GM19372 (cell line): ENCODE data around the gene PCNX4.
"Not testable (repeated sequence)": the region's sequence is repeated elsewhere in the genome, so short reads cannot be mapped to it uniquely, and the experiment has no call there.

ENCODE experiments used
- ATAC-seq: cut with Tn5 transposase; IDR thresholded peaks from one replicate; pipeline ENCODE4 v1.9.1; 2021; ENCODE audit warnings: mild to moderate bottlenecking, low read depth, moderate library complexity; ENCODE audit not compliant: unreplicated experiment

Gene PCNX4

DNA sequence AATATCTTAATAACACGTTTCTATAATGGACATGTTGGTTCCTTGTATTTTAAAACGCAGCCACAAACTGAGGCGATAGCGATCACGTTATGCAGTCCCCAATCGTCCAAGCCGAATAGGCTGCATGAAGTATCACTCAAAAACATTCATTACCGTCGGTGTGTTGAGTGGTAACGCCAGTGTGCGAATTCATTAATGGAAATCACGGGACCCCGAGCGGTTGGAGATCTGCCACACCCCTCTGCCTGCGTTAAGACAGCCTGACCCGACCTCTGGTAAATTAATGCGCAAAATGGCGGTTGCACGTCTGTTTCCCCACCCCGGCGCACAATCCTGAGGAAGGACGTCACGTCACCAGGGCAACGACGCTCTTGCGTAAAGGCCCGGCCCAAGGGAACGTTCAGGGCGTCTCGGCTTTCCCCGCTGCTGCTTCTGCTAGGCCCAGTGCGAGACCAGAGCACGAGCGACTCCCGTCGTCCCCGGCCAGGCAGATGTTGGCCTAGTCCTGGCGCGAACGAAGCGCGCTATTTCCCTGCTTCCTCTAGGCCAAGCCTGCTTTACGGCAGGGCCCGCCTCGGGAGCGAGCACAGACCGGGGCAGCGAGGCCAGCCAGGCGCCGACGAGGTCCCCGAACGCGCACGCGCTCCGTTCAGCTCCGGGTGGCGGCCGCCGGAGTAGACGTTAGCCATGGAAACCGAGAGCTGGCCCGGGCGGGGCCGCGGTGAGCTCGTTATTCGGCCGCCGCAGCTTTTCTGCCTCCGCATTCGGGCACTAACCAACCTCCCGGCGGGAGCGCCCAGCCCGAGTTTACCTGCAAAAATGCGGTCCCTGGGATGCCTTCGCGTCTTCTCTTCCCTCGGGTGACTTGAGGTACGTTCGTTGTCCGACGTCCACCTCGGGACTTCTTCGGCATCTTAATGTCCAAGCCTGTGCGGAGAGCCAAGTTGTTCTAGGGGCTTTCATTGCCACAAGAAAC lies at the start of gene PCNX4:
TSS of gene PCNX4 (plus strand) at position 374 of the 976 bp plus-strand sequence. CDS start 15,716 bp downstream, outside the sequence.
- peak; percentile 95 for ATAC-seq

DNA sequence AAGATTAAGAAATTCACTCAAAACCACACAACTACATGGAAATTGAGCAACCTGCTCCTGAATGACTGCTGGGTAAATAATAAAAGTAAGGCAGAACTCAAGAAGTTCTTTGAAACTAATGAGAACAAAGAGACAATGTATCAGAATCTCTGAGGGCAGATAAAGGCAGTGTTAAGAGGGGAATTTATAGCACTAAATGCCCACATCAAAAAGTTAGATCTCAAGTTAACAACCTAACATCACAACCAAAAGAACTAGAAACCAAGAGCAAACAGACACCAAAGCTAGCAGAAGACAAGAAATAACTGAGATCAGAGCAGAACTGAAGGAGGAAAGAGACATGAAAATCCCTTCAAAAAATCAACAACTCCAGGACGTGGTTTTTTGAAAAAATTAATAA lies 43.7 kb upstream of the PCNX4 start:
- not testable (repeated sequence) for ATAC-seq

DNA sequence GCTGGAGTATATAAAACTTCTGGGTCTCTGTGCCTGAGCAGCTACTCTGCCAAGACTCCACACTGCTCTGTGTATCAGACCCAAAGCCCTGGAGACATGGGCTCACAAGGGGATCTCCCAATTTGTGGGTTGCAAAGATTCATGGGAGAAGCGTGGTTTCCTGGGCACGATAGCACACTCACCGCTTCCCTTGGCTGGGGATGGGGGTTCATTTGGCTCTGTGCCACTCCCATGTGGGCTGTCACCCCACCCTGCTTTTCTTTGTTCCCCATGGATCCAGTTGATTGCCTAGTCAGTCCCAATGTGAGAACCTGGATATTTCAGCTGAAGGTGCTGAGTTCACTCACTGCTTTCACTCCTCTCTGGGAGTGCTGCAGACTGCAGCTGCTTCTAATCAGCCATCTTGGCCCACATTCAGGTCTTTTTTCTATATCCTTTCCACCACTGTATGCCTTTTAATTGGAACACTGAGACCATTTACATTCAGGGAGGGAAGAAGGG lies 40.0 kb upstream of the PCNX4 start:
- no peak for ATAC-seq

DNA sequence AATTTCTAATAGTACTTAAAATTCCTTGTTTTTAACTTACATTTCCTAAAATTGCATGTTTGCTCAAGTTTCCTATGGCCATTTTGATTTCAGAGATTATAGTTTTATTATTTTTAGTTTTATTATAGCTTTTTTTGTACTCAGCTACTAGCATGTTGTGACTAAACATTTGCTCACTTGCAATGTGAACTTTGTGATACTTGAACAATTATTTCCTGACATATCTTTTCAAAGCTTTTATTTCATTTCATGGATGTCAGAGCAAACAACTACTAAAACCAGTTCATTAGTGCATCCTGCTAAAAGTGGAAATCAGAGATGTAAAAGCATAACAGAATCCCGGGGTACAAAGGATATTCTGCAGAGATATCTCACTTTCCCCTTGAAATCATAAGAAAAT lies 33.6 kb upstream of the PCNX4 start:
- ATAC-seq: no peak

DNA sequence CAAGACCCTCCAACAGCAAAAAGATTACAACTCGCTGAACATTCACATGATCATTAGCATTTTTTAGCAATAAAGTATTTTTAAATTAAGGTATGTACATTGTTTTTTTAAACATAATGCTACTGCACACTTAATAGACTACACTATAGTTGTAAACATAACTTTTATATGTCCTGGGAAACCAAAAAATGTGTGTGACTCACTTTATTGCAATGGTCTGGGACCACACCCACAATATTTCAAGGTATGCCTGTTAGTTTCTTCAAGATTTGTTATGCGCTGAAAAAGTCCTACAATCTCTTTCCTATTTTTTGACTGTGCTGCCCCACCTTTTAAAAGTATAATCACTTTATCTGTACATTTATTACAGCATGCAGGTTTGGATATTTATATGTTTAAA lies 30.4 kb upstream of the PCNX4 start:
- no peak for ATAC-seq

DNA sequence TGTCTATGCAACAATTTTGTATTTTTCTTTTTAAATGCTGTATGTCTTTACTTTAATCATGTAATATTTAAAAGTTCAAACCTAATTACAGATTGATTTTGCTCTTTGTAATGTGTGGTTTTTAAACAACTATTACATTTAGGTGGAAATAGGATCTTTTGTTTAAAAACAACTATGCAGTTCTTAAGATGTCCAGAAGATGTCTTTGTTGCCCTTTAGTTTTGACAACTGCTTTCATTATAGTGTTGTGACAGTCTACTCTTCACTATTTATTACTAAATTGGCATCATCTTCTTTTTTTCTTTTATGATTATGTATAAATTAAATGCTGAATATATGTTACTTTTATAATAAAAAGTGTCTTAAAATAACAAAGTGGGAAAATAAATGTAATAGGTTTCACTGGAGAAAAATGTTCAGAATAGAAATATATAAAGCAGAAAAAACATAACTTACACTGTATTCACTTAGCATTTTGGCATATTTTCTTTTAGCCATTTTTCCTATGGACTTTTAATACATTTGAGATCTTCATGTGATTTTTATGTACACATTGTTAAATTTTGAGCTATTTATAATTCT lies 27.1 kb upstream of the PCNX4 start:
- ATAC-seq: no peak

DNA sequence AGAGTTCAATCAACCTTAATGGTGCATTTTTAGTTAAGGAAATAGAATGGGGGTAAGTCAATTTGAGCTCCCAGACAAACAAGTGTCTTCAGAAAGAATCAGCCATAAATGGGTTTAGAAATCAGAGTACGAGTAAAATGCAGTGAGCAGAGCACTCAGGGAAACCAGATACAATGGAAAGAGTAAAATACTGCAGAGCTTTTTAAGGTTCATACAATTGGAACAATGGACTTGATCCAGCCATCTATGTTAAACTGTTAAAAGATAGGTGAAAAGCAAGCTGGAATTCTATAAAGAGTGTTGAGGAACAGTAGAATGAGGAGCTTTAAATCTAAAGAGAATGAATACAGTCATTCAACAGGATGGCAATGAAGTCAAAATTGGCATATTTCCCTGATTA lies 23.8 kb upstream of the PCNX4 start:
- no peak for ATAC-seq

DNA sequence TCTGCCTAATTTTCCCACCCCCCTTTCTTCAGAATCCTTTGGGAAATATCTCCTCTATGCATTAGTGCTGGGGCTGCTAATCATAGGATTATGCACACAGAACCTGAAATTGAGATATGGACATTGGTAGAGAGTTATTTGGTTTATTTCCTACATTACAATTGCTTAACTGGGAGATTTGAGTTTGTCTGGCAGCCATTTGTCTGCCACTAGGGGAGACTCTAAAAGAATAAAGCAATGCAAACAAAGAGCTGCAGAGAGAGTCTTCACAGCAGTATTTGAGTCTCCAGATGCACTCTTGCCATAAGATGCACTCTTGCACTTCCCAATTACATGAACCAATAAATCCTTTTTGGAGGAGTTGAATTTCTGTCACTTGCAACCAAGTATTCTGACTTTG lies 12.0 kb upstream of the PCNX4 start:
- ATAC-seq: no peak

DNA sequence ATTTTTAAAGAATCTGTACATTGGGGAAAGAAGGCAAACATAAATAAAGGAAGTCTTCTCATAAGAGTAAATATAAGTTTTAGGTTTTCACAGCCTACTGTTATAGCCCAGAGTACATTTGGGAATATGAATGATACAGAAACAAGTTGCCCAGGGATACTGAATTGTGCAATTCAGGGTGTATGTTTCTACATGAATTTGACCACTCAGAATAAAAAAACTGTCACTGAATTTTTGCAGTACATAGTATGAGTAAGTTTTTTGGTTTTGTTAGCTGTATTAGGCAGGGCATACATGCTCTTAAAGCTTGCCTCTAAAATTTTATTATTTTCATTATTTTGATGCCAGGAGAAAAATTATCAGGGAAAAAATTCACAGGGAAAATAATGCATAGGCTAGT lies 6.6 kb upstream of the PCNX4 start:
- no peak for ATAC-seq

DNA sequence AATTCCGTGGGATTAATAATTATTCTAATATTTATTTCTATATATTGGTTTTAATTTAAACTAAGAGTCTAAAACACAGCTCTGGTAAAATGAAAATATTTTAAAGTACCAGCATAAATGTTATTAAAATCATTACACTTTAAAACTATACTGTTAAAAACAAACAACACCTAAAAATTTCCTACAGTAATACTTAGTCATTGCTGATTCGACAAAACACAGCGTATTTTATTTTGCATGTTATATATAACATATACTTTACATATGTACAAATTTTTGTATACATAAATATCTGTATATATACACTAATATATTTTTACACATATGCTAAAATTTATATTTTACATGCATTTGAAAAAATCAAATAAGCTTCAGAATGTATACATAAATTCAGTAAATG lies 6.0 kb upstream of the PCNX4 start:
- no peak for ATAC-seq

DNA sequence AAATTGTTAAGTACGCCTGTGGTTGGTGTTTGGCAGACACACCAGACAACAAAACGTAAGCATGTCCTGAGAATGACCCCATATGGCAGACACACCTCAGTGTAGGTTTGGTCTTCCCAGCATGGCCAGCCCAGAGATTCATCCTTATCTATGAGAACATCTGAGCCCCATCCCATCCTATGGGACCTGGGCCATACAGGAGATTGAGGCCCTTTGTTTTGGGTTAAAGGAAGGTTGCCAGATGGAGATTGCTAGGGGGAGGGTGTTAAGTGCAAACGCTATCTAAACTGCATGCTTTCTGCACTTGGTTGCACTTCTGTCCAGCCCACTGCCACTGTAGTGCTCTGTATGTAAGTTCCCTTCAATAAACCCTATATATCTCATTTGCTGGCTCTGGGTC lies 4.1 kb upstream of the PCNX4 start:
- ATAC-seq: no peak

DNA sequence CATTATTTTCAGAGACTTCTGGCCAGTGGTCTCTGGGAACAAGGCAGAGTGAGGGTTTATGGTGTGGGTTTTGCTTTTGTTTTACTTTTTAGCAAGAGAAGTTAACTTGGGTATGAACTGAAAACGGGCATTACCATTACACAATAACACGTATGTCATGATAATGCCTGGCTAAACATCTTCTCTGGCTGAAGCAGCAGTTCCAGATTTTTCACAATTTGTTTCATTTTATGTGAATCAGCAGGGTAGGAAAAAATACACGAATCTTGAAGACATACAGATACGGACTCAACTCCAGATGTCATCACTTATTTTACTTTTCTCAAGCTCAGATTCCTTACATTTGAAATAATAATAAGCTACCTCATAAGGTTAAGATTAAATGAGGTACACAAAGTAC lies 2.5 kb upstream of the PCNX4 start:
- no peak for ATAC-seq

DNA sequence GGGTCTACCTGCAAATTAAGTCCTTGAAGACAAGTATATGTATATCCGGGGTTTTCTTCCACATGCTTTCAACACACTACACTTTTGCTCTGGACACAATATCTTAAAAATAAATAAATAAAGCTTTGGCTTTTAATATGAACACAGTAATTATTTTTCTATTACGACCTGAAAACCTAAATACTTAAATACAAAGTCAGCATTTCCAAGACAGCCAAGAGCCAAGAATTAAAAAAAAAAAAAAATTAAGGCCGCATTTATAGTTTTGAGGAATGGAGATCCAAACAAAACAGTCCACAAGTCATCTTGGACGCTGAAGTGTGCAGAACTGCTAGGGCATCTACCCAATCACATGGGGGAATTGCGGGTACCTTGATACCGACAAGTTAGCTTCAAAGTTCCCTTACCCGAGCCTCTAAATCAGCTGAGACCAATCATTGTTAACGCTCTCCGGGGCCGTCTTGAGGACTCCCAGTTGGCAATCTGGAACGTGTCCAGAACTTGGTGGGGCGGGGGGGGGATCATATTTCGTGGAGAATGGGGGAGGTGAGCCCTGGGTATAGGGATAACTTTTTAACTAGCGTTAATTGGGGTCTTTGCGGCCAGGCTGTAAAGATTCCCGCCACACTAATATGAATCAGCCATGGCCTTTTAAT lies 731 bp upstream of the PCNX4 start:
- no peak for ATAC-seq

DNA sequence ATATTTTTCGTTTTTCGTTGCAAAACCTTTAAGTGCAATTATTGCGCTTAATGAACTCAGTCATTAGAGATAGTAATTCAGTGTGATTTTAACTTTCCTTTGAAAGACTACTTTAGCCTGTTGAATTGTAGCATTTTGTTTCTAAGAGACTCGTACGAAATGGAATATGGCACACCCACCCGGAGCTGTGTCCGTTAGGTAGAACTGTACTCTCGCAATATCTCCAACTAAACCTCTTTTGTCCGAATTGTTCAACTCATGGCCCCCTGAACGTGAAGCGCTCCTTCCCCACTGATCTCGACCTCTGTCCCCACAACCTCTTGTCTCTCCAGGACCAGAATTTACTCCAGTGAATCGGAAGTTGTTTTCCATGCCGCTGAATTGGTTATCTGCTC lies 800 bp downstream of the PCNX4 start:
- no peak for ATAC-seq

DNA sequence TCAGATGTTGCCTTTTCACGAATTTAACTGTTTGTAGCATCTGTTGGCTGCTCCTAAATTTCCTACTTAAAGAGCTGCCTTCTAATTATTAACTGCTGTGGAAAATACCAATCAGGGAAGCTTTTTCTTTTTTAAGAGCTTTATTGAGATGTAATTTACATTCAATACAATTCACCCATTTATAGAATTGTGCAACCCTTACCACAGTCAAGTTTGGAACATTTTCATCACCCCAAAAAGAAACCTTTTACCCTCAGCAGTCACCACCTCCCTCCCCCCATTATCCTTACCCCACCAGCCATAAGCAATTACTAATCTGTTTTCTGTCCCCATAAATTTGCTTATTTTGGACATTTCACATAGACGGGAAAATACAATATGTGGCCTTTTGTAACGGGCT lies 1.4 kb downstream of the PCNX4 start:
- no peak for ATAC-seq

DNA sequence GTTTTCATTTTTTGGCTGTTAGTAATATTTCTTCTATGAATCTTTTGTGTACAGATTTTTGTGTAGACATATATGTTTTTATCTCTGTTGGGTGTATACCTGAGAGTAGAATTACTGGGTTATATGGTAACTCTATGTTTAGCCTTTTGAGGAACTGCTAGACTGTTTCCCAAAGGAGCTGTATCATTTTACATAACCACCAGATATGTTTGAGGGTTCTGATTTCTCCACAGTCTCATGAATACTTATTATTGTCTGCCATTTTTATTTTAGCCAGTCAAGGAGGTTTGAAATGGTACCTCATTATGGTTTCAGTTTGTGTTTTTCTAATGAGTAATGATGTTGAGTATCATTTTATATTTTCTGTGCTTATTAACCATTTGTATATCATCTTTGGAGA lies 1.9 kb downstream of the PCNX4 start:
- ATAC-seq: no peak

DNA sequence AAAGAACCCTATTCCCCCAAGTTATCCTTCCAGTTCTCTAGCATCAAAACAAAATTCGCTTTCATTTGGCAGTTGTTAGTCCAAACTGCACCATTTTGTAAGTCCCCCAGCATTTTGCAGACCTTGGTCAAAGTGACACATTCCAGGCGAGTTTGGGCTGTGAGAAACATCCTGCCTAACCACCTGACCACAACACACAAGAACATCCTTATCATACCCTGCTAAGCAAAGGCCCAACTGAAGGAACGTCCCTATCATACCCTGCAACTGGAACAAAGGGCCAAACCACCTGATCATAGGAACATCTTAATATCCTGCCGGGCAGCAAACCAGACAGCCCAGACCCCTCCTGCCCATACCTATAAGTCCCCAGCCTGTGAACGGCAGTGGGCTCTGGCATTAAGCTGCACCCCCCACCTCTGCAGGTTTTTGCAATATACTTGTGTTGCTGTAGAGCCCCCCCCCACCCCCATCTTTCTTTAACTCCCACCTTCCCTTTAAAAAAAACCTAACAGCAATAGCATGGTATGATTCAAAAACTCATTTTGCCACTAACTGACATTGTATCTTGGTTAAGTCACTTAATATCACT lies 2.7 kb downstream of the PCNX4 start:
- ATAC-seq: no peak

DNA sequence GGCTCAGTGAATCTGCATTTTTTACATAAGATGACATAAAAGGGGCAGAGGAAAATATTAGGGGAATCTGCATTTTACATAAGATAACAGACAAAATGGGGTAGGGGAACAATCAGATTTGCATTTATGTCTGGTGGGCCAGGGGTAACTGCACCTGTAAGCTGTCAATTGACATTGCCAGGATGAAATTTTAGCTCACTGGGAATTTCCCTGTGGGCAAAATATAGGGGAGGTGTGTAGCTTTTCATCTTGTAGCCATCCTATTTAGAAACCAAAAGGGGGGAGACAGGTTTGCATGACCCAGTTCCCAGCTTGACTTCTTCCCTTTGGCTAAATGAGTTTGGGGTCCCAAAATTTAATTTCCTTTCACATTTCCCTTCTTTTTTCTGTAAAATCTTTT lies 3.5 kb downstream of the PCNX4 start:
- ATAC-seq: no peak

DNA sequence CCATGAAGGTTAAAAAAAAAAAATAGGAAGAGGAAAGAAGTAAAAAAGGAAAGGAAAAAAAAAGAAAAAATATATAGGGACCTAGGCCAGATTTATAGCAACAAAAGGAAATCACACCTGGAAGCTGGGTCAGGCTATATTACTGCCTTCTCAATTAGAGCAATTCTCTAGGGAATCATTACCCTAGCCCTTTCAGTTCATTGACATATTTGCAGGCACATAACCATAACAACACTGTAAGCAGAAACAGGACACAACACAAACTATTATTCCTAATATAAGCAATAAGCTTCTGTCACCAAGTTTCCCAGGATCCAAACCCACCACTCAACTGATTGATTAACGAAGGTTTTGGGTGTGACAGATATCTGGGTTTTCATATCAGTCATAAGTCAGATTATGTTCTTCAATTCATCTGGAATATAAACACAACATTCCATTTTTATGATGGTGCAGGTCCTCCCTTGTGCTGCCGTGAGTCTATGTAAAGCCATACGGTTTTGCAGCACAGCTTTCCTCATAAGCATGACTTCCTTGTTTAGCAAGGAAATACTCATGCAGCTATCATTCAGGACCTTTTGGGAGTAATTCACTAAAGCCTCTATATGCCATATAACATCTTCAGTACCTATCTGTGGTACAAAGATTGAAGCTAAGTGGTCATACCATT lies 4.2 kb downstream of the PCNX4 start:
- ATAC-seq: no peak

DNA sequence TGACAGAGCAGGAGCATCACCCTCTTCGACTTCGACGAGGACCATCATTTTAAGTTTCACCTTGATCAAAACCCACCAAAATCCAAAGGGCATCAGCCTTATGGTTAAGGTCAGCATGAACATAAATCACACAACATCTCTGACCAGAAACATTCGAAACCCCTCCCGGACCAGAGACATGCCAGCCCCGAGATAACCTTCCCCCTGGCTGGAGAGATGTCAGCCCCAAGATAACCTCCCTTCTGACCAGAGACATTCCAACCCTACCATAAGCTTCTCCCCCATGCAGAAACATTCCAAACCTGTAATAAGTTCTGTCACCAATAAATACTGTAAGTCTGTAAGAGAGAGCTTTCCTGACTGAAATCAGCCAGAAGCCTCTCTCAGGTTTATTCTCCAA lies 6.3 kb downstream of the PCNX4 start:
- no peak for ATAC-seq
